HG03139 (cell line): ENCODE data around the gene TRAPPC12.
"Not testable (repeated sequence)": the region's sequence is repeated elsewhere in the genome, so short reads cannot be mapped to it uniquely, and the experiment has no call there.

Experiments used
- ATAC-seq: cut with Tn5 transposase; IDR thresholded peaks from one replicate; pipeline ENCODE4 v1.9.1; 2021; ENCODE audit not compliant: unreplicated experiment

Gene TRAPPC12

DNA sequence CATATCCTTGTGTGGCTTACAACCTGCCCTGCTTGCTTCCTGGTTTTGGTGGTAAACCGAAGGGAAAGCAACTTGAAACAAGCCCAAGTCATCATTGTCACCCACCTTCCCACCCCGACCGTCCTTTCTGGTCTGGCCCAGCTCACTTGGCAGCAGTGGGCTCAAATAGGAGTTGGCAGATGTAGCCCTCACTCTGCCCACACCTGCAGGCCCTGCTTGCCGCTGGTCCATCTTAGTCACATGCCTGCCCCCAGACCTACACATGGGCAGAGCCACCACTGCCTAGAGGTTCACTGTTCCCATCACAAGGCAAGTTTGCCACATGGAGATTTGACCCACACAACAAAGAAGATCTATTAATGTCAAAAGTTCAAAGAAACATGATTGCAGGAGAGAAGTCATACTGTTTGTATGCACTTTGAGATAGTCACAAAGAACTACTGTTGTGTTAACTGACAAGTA is 11.2 kb upstream of the TRAPPC12 start:
- no peak for ATAC-seq

DNA sequence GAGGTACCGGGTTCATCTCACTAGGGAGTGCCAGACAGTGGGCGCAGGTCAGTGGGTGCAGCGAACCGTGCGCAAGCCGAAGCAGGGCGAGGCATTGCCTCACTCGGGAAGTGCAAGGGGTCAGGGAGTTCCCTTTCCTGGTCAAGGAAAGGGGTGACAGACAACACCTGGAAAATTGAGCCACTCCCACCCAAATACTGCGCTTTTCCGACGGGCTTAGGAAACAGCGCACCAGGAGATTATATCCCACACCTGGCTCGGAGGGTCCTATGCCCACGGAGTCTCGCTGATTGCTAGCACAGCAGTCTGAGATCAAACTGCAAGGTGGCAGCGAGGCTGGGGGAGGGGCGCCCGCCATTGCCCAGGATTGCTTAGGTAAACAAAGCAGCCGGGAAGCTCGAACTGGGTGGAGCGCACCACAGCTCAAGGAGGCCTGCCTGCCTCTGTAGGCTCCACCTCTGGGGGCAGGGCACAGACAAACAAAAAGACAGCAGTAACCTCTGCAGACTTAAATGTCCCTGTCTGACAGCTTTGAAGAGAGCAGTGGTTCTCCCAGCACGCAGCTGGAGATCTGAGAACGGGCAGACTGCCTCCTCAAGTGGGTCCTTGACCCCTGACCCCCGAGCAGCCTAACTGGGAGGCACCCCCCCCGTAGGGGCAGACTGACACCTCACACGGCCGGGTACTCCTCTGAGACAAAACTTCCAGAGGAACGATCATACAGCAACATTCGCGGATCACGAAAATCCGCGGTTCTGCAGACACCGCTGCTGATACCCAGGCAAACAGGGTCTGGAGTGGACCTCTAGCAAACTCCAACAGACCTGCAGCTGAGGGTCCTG is 9.9 kb upstream of the TRAPPC12 start:
- not testable (repeated sequence) for ATAC-seq

DNA sequence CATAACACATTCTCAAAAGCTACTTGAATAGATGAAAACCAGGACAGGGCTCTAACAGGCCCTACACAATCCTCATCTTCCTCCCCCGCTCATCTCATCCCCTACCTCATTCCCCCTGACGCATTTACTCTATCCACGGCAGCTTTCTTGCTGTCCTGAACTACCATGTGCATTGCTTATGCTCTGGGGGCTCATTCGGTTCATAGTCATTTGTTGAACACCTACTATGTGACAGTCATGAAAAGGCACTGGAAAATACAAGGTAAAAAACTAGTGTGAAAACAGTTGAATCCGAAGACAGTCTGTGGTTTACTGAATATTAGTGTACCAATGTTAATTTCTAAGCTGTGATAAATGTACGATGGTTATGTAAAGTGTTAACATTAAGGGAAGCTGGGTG is 2.7 kb upstream of the TRAPPC12 start:
- no peak for ATAC-seq

DNA sequence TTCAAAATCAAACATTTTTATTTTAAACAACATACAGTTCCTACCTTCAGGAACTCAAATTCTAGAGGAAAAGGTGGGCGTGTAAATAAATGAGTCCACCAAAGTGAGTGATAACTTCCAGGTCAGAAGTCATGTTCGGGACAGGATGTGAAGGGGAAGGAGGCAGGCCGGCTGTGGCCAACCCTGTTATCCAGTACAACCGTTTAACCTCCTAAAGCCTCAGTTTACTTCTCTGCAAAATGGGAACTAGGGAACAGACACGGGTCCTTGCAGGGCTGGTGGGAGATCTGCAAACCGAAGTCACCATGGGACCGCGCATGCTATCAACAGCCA is 2.2 kb upstream of the TRAPPC12 start:
- ATAC-seq: peak; percentile 17

DNA sequence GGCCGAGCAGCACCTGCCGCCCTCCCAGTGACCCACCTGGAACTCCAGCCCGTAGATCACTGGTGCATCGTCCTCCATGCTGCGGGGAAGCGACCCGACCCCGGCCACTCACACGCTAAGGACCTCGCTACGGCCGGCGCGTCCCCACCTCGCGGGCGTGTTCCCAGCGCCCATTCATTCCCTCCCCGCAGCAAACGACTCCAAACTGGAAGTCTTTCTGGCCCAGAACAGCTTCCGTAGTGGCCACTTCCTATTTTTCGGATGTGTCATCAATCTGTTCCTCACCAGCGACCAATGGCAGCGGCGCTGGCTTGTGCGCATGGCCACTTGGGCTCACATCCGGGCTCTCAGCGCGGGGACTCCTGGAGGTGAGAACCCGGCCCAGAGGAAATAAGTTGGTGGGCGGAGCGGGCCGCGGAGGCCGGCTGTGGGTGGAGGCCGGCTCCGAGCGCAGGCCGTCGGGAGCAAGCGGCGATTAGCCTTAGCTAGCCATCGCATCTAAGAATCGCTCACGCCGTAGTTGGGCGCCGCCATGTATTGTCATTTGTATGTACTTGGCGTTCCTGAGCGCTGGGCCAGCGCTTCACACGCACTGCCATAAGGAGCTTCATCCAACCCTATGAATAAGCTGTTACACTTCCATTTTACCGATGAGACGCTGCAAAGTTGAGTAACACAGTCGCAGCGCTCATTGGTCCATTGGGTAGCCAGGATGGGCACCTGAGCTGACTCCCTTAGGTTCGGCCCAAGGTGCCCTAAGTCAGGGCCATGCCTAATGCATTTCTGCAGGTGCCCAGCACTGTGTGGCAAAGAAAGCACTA is 1.7 kb upstream of the TRAPPC12 start, which contains the start of gene EIPR1:
TSS of gene EIPR1 (minus strand) at position 207 of the 821 bp plus-strand sequence. CDS start at position 78, 129 bp downstream.
- peak; percentile 76 for ATAC-seq

DNA sequence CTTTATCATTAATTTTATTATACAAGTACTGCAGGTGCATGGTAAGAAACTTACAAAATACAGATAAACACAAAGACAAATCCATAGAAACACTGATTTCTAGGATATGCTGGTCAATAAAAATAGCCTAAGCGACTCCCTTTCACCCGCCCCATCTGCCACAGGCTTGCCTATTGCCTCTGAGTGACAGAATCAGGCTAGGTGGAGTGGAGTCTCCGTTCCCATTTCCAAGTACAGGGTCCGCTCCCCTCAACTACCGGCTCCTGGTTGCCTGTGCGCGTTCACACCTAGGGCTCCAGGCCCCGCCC is 201 bp upstream of the TRAPPC12 start:
- ATAC-seq: no peak

DNA sequence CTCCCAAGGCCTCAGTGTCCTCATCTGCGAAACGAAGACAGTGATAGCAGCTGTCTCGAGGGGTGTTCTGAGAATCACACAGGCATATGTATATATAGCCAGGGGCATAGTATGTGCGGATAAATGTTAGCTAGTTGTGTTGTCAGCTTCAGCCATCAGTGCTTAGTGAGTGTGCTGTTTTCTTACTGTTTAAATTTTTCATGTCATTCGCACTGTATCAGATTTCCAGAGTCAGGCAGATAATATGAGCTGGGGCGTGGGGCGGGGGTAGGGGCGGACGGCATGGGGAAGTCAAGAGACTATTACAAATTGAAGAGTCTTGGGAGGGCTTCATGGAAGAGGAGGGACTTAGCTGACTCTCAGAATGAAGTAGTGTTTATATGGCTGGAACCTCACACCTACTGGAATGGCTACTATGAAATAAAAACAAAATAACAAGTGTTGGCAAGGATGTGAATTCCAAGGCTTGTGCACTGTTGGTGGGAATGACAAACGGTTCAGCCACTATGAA is 7.0 kb downstream of the TRAPPC12 start:
- ATAC-seq: no peak

DNA sequence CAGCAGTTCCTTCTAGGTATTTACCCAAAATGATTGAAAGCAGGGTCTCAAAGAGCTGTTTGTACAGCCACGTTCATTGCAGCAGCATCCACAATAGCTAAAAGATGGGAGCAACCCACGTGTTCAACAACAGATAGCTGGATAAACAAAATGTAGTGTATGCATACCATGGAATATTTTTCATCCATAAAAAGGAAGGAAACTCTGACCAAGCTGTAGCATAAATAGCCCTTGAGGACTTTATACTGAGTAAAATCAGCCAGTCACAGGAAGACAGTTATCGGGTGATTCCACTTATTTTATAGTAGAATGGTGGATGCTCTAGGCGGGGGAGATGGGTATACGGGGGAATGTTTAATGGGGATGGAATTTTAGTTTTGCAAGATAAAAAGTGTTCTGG is 7.5 kb downstream of the TRAPPC12 start:
- ATAC-seq: no peak

DNA sequence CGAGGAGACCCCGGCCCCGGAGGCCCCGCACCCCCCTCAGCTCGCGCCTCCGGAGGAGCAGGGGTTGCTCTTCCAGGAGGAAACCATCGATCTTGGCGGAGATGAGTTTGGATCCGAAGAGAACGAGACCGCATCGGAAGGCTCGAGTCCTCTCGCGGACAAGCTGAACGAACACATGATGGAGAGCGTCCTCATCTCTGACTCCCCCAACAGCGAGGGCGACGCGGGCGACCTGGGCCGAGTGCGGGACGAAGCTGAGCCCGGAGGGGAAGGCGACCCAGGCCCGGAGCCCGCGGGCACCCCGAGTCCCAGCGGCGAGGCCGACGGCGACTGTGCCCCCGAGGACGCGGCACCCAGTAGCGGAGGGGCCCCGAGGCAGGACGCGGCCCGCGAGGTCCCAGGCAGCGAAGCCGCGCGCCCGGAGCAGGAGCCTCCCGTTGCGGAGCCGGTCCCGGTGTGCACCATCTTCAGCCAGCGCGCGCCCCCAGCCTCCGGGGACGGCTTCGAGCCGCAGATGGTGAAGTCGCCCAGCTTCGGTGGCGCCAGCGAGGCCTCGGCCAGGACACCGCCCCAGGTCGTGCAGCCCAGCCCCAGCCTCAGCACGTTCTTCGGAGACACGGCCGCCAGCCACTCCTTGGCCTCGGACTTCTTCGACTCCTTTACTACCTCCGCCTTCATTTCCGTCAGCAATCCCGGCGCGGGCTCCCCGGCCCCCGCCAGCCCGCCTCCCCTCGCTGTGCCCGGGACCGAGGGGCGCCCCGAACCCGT is 8.3 kb downstream of the TRAPPC12 start:
- no peak for ATAC-seq

DNA sequence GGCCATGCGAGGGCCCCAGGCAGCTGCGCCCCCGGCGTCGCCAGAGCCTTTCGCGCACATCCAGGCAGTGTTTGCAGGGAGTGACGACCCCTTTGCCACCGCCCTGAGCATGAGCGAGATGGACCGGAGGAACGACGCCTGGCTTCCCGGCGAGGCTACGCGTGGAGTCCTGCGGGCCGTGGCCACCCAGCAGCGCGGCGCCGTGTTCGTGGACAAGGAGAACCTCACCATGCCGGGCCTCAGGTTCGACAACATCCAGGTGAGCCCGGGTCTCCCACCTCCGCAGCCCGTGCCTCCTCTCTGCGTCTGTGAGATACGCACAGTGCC is 8.9 kb downstream of the TRAPPC12 start:
- ATAC-seq: no peak

DNA sequence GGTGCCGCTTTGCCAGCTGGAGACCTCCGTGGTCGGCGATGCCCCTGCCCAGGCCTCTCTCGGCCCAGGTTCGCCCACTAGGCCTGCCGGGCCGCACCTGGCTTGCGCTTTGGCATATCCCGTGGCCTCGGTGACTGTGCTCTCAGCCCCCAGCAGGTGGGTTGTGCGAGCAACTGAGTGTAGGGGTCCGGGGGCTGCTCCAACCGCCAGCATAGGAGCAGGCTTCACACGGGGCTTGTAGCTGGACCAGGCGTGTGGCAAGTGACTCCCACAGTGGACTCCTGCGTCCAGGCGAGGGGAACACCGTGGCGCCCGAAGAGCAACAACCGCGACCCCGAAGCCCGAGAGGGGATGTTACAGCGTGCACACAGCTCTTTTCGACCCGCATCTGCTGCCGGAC is 9.7 kb downstream of the TRAPPC12 start:
- ATAC-seq: no peak

DNA sequence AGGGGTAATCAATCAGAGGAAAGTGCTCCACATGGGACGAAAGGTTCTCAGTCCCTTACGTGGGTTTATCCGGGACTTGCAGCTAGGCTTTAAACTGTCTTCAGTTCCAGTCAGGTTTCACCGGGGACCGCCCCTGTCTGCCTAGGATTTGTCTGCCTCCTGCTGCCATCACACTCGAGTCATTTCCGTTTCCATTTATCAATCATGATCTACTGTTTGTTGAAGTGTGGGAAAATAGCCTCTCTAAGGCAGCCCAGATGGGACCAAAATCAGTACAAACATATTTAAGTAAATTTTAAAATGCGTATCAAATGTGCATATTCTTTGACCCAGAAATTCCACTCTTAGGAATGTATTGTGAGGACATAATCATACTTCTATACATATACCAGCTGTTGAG is 10.5 kb downstream of the TRAPPC12 start:
- ATAC-seq: no peak

DNA sequence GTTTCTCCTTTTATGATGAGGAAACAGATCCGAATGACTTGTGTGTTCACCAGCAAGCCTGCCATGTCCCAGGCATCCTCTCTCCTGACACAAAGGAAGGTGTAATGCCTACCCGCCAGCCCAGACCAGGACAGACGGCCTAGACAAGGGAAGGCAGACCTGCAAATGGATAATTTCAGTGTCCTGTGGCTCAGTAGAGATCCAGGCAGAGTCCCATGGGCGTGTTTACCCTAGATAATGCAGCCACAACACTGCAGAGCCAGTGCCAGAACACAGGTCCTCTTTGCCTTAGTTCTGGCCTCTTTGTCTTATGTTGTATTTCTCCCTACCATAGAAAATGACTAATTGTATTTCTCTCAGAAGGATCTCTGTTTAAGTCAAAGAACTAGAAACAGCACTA is 12.7 kb downstream of the TRAPPC12 start:
- no peak for ATAC-seq

DNA sequence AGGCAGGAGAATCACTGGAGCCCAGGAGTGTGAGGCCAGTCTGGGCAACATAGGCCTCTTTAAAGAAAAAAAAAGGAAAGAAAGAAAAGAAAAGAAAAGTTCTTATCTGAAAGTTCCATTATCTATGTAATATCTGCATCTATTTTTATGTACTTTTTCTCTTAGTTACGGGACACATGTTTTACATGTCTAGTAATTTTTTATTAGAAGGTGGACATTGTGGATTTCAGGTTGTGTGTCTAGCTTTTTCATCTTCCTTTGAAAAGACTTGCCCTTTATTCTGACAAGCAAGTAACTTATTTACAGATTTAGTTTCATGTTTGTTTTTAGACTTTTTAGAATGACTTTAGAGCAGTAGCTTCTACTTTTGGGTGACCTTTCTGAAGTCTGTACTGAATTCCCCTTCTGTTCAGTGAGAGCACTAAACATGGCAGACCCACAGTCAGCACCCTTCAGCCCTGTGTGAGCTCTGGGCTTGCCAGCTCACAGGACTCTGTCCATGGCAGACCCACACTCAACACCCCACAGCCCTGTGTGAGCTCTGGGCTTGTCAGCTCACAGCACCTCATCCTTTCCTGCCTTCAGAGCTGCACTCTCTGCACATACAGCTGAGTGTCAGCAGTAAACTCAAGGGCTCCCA is 17.5 kb downstream of the TRAPPC12 start:
- no peak for ATAC-seq

DNA sequence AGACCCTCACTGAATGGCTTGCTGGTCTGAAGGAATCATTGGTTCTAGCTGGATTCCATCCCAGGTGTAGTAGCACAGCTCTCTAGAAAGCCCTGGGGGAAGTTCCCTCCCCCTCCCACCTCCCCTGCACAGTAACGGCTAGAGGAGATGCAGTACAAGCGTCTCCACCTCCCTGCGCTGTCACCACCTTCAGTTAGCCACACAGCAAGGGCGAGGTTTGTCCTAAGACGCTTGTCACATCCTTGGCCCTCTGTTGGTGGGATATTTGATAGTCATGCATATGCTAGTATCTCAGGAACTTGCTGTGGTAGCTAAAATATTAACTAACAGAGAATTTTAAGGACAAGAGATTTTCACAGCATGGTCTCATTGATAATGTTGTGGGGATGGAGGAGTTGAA is 19.4 kb downstream of the TRAPPC12 start:
- no peak for ATAC-seq

DNA sequence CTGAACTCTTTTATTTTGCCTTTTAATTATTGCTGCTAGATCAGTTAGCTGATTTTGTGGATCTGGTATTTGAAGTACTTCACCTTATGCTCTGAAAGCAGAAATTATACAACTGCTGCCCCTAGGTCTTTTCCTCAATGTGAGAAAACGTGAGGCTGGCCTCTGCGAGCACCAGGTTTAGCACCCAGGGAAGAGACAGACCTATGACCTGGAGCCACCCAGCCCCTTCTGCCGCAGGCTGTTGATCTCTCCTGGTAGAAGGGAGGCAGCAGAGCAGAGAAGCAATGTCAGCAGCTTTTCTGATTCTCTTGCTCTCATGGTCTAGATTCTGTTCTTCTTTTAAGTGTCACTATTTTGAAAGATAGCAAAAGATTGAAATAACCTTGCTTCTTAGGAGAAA is 19.9 kb downstream of the TRAPPC12 start:
- no peak for ATAC-seq

DNA sequence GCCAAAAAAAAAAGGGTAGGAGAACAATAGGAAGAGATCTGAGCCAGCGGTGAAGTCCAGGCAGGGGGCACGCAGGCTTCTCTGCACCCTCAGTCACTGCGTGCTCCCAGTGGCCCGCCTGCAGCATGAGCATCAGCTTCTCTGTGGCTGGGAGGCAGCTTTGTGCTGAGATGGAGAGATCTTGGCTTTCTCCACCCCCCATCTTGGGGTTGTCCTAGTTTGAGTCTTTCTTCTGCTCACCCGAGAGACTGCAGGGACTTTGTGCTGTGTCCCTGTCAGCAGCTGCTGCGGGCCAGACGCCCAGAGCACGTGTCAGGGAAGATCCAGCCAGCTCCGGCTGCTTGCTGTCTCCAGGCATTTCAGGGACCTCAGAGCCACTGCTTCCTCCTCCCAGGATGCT is 20.3 kb downstream of the TRAPPC12 start:
- ATAC-seq: no peak

DNA sequence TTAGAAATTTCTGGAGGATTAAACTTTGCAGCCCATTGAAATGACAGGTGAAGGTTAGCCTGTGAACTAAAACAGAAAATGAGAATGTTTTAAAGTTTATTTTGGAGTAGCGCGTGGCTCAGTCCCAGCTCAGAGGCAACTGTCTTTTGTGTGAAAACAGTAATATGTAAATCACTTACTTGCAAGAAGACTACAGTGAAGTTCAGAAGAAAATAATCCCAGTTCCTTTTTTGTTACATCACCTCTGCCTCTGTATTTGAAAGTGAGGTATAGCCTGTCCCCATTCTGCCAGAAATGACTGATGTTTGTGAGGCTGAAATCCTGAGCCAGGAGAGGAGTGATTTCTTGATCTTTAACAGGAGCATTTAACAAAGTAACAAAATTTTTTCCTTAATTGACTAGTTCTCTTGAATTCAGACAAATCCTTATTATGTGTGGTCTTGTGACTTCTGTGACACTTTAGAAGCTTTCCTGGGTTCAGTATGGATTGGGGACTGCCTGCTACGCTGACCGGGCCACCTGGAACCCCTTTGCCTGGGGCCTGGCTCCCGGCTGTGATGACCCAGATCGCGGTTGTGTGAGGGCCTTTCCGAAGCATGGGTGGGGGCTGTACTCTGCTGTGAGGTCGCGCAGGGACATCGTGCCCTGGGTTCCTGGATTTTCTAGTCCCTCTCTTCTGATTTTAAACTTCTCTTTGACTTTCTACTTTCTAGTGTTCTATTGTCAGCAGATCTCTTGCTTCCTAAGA is 24.3 kb downstream of the TRAPPC12 start:
- peak; percentile 98 for ATAC-seq

DNA sequence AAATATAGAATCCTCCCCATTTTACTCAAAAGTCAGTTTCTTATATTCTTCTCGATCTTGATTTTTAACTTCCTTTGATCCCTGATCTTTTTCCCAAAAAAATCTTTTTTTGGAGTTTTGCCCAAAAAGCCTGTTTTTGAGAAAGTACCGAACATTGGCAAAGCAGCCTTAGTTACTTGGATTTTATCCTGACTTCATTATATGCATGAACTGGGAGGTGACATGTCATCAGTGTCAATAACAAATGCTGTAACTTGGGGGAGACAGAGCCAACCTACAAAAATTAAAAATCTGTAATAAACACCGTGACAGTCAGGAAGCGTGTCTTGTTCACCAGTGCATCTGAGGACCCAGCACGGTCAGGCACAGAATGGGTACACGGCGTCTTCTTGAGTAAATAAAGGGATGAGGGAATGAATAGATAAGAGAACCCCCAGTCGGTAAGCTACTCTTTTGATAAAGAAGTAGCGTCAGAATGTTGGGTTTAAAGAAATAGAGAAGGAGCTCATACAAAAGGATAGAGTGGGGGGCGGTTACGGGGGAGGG is 24.9 kb downstream of the TRAPPC12 start:
- ATAC-seq: no peak

DNA sequence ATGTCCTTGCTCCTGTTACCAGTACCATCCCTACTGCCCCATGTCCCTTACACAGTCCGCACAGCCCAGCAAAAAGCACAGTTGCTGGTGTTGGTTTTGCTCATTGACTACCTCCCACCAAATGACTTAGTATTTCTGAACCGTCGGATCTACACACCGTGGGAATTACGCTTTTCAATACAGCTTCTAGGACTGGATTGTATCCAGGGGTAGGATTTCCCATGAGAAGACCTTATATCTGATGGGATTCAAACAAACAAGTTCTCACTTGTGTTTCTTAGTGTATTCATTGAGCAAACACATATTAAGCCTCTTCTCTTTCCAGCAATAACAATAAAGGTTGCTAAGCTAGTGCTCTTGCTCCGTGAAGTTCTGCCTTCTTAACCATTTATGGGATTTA is 25.8 kb downstream of the TRAPPC12 start:
- ATAC-seq: no peak
